Body of pancreas (tissue), 4 donors: ENCODE results near the gene SAA2. TPM values are rescaled to one million over a fixed set of nuclear protein-coding genes. Genes with fewer than 3 reads are reported as not detected.
"Not testable (repeated sequence)": the region's sequence is repeated elsewhere in the genome, so short reads cannot be mapped to it uniquely, and the experiment has no call there.

Source experiments
- ATAC-seq: fragments of 150-250 bp; one replicate; pipeline ENCODE4 v1.9.1; 2016
- DNase-seq, 4 donors: peaks; one replicate each; pipeline ENCODE4 v3.0.0-alpha.2; 2019
- H3K27ac ChIP-seq, 4 donors: fragments of 200-600 bp; sonication (generic); 1 replicate in 3 of 4; 2 replicates in 1 of 4; pipeline versions ENCODE4 v1.5.1 to v1.6.1; 2016 to 2019; ENCODE audit warnings: mild to moderate bottlenecking in 1 of 4, mixed read lengths in 1 of 4, moderate library complexity in 1 of 4
- H3K27me3 ChIP-seq, 2 donors: fragments of 200-600 bp; sonication (generic); one replicate each; pipeline ENCODE4 v1.6.0; 2016; ENCODE audit warnings: mild to moderate bottlenecking in 1 of 2
- H3K36me3 ChIP-seq, 2 donors: fragments of 200-600 bp; sonication (generic); replicated peaks in 1 of 2; 2 replicates each; pipeline ENCODE4 v1.5.1; 2016; ENCODE audit warnings: low read depth in 2 of 2; ENCODE audit not compliant: insufficient read depth in 1 of 2
- H3K4me1 ChIP-seq: fragments of 200-600 bp; sonication (generic); one replicate; pipeline ENCODE4 v1.6.0; 2016
- H3K4me3 ChIP-seq, 2 donors: fragments of 200-600 bp; sonication (generic); 1 replicate in 1 of 2; 2 replicates in 1 of 2; pipeline ENCODE4 v1.5.1; 2016 to 2019
- H3K9me3 ChIP-seq, 3 donors: fragments of 200-600 bp; sonication (generic); 1 replicate in 2 of 3; 2 replicates in 1 of 3; pipeline ENCODE4 v1.5.1; 2016
- POLR2A ChIP-seq, 3 donors: fragments of 450-650 bp; IDR thresholded peaks; one replicate each; pipeline ENCODE4 v1.6.1; 2016; ENCODE audit warnings: antibody characterized with exemption in 3 of 3, mild to moderate bottlenecking in 2 of 3
- WGBS, 2 donors: methylation state at CpG; one replicate each; pipeline ENCODE4 v1.1.5; 2017; 5-methylcytosine and 5-hydroxymethylcytosine counted together
- intact Hi-C: fragments of 100-400 bp; cut with DNase I; formaldehyde crosslinking; loops from one replicate; pipeline ENCODE4 v1.15.1; 2023
- small RNA-seq: library from RNA; depleted of rRNA; stranded (forward); fragments of <200 nt; gene quantifications from one replicate; pipeline ENCODE3, GENCODE V24; 2016
- total RNA-seq, 2 donors: library from RNA; depleted of rRNA; stranded (reverse); fragments of >200 nt; gene quantifications; one replicate each; pipeline ENCODE4 v1.1.0, GENCODE V29; 2016
- TF ChIP-seq, protein P1 (sequence below), 7 experiments: fragments of 450-650 bp in 4 of 7; fragments of 200-600 bp in 3 of 7; sonication (generic) in 3 of 7; IDR thresholded peaks; one replicate each; pipeline ENCODE4 v1.5.1; 2016 to 2019; ENCODE audit warnings: antibody characterized with exemption in 7 of 7

SAA2 gene
- total RNA-seq, 2 donors from 2014 or later = 9.3 to 18.1 TPM

DNA sequence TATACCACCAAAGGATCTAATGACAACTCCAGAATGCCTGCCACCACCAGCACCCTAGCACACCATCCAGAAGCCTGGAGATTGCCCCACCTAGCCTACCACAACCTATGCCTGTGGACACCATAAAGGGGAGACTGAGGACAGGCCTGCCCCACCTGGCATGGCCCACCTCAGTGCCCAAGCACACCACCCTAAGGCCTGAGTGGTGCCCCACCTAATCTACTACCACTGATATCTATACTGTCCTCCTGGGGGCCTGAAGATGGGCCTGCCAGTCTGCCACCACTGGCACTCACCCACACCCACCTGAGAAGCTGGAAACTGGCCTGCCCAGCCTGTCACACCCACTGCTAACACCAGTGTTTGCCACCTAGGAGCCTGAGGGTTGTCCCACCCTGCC is 43.7 kb downstream of the SAA2 start:
- Histone ChIP-seq H3K4me1 (no peaks in the 10 kb centered on the region), H3K4me3 (no peak overlapping the region), H3K27me3 (no peaks in the 10 kb centered on the region), H3K9me3 (no peaks in the 10 kb centered on the region), H3K27ac (no peak overlapping the region), H3K36me3 (no peaks in the 10 kb centered on the region)
- ATAC-seq (no peak), DNase-seq (no peak)
- intact Hi-C loops = no loop called here
- no peak for TF ChIP-seq POLR2A (IDR thresholded peaks at IDR 0.05)
- TF ChIP-seq, protein P1, sequence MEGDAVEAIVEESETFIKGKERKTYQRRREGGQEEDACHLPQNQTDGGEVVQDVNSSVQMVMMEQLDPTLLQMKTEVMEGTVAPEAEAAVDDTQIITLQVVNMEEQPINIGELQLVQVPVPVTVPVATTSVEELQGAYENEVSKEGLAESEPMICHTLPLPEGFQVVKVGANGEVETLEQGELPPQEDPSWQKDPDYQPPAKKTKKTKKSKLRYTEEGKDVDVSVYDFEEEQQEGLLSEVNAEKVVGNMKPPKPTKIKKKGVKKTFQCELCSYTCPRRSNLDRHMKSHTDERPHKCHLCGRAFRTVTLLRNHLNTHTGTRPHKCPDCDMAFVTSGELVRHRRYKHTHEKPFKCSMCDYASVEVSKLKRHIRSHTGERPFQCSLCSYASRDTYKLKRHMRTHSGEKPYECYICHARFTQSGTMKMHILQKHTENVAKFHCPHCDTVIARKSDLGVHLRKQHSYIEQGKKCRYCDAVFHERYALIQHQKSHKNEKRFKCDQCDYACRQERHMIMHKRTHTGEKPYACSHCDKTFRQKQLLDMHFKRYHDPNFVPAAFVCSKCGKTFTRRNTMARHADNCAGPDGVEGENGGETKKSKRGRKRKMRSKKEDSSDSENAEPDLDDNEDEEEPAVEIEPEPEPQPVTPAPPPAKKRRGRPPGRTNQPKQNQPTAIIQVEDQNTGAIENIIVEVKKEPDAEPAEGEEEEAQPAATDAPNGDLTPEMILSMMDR (IDR thresholded peaks at IDR 0.05) = no peak

DNA sequence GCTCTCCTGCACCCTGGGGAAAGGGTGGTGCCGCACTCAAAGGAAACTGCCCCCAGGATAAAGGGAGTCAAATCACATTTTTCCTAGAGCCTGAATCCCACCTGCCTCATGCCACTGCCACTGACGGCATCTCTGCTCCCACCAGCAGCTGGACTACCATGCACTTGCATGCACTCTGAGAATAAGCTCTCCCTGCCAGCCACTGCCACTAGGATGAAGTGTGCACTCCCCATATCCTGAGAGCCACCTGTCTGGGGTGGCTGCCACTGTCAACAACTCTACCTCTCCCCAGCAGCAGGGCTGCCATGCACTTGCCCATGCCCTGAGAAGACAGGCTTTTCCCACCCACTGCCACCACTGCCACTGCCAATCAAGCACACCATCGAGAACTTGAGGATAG is 44.2 kb downstream of the SAA2 start:
- Histone ChIP-seq H3K36me3 (no peaks in the 10 kb centered on the region), H3K4me3 (no peak overlapping the region), H3K27me3 (no peaks in the 10 kb centered on the region), H3K9me3 (no peaks in the 10 kb centered on the region), H3K4me1 (no peaks in the 10 kb centered on the region), H3K27ac (no peak overlapping the region)
- DNase-seq = no peak
- intact Hi-C loops = no loop called here
- ATAC-seq = no peak
- TF ChIP-seq, protein P1 (IDR thresholded peaks at IDR 0.05) = no peak
- TF ChIP-seq POLR2A (IDR thresholded peaks at IDR 0.05) = no peak
- WGBS, 2 donors = 81 to 100% methylated on average over 1 to 3 of the region's 3 CpGs

DNA sequence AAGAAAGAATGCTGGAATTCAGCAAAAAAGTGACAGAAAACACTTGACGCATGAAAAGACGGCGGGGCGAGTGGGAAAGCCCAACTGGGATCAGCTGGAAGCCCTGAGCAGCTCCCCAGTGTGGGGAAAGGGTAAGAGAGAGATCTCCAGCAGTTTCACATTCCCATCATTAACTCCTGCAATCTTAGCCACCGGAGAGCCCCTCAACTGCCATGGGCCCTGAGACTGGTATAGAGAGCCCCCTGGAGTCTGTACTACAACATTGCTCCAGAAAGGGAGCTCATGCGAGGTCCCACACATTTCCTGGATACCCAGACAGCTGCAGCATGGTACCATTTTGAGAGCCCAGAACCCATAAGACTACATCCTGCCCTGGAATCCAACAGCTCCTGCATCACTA is 44.7 kb downstream of the SAA2 start:
- Histone ChIP-seq H3K36me3 (no peaks in the 10 kb centered on the region), H3K27ac (no peak overlapping the region), H3K4me1 (no peaks in the 10 kb centered on the region), H3K9me3 (no peaks in the 10 kb centered on the region), H3K27me3 (no peaks in the 10 kb centered on the region), H3K4me3 (no peak overlapping the region)
- TF ChIP-seq POLR2A (IDR thresholded peaks at IDR 0.05) = no peak
- TF ChIP-seq, protein P1 (IDR thresholded peaks at IDR 0.05) = no peak
- DNase-seq (no peak), ATAC-seq (no peak)
- intact Hi-C loops = no loop called here
- 10 to 25% methylated on average over 6 of the region's 6 CpGs for WGBS, 2 donors

DNA sequence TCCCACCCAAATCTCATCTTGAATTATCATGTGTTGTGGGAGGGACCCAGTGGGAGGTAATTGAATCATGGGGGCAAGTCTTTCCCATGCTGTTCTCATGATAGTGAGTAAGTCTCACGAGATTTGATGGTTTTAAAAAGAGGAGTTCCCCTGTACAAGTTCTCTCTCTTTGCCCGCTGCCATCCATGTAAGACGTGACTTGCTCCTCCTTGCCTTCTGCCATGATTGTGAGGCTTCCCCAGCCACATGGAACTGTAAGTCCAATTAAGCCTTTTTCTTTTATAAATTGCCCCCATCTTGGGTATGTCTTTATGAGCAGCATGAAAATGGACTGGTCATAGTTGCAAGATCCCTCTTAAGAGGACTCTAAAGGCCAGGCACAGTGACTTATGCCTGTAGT is 50.7 kb downstream of the SAA2 start:
- H3K9me3 ChIP-seq, H3K27me3 ChIP-seq, H3K27ac ChIP-seq, ATAC-seq, H3K36me3 ChIP-seq, H3K4me1 ChIP-seq, DNase-seq, H3K4me3 ChIP-seq, intact Hi-C loops: not testable (repeated sequence)
- 53 to 63% methylated on average over 3 of the region's 3 CpGs for WGBS, 2 donors

DNA sequence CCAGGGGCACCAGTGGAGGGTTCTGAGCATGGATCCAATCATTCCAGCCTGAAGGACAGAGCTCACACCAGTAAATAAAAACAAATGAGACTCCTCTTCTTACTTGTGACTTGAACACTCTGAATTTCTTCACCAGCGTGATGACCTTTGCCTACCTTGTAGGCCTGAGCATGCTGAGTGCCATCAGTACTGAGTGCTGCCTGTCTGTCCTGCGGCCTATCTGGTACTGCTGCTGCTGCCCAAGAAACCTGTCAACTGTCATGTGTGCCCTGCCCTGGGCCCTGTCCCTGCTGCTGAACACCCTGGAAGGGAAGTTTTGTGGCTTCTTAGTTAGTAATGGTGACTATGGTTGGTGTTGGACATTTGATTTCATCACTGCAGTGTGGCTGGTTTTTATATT is 51.9 kb downstream of the SAA2 start:
- H3K4me3 ChIP-seq = no peak overlapping the region
- DNase-seq (no peak), ATAC-seq (no peak)
- no peaks in the 10 kb centered on the region for H3K4me1 ChIP-seq
- H3K36me3 ChIP-seq = no peaks in the 10 kb centered on the region
- no peaks in the 10 kb centered on the region for H3K9me3 ChIP-seq
- no peak for TF ChIP-seq POLR2A (IDR thresholded peaks at IDR 0.05)
- TF ChIP-seq, protein P1 (IDR thresholded peaks at IDR 0.05) = no peak
- intact Hi-C loops = no loop called here
- no peaks in the 10 kb centered on the region for H3K27me3 ChIP-seq
- WGBS, 2 donors = 86 to 89% methylated on average over 2 of the region's 2 CpGs
- no peak overlapping the region for H3K27ac ChIP-seq

Small RNA genes lying within 50 kb of the gene (small RNA-seq; reads per million reads assigned to genes)
- gene RNA5SP333 (not detected), gene RNA5SP334 (not detected)

Other genes starting within 250 kb of the SAA2 start
- gene SERGEF, start 235.6 kb downstream of the SAA2 start, total RNA-seq = 10 to 100 TPM; 20.8 to 28.7 TPM
- under 1 TPM in 1 of 2 donors, not detected in 1; 0.52 TPM for gene TPH1, start 202.4 kb downstream of the SAA2 start, total RNA-seq
- 10 to 100 TPM; 14.8 to 45.8 TPM for gene SAAL1, start 142.6 kb downstream of the SAA2 start, total RNA-seq
- gene MRGPRX3, start 116.1 kb downstream of the SAA2 start, total RNA-seq = not detected
- not detected for gene MRGPRX4, start 75.8 kb downstream of the SAA2 start, total RNA-seq
- gene SAA4, start 11.9 kb downstream of the SAA2 start, total RNA-seq = not detected
- 100 to 1,000 TPM in 1 of 2 donors, 10 to 100 TPM in 1; 24.1 to 450 TPM for gene SAA1, start 17.6 kb upstream of the SAA2 start, total RNA-seq
- gene HPS5, start 73.5 kb upstream of the SAA2 start, total RNA-seq = 10 to 100 TPM in 1 of 2 donors, 1 to 10 TPM in 1; 8.3 to 47.5 TPM
- gene GTF2H1, start 73.9 kb upstream of the SAA2 start, total RNA-seq = 10 to 100 TPM; 26.5 to 48.5 TPM
- 100 to 1,000 TPM in 1 of 2 donors, 10 to 100 TPM in 1; 94.6 to 147 TPM for gene LDHA, start 145.9 kb upstream of the SAA2 start, total RNA-seq
- not detected for gene LDHC, start 163.7 kb upstream of the SAA2 start, total RNA-seq
- gene LDHAL6A, start 207.2 kb upstream of the SAA2 start, total RNA-seq = not detected